NCI-H510A (cell line): ENCODE measurements around the gene PC.

Experiments used
- DNase-seq: peaks from one replicate; lab custom pipeline; 2025; lab: John Stamatoyannopoulos, UW

The PC gene

DNA sequence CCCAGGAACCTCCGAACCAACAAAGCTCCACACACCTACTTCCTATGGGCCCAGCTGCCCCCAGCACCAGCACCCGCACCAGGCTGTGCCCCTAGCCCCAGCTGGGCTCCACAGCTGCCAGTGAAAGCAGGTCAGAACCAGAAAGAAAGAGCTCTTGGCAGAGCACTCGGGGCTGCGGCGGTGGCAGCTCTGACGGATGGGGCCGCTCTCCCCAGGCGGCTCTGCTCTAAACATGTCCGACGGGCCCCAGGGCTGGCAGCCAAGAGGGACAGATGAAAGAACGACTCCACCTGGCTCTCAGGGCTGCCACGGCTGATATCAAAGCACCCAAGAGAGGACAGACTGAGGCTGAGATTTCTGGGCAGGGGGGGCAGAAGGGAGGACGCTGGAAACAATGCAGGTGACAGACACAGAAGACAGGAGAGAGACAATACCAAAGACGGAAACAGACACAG, 75.6 kb downstream of the PC start:
- DNase-seq: peak; percentile 76

DNA sequence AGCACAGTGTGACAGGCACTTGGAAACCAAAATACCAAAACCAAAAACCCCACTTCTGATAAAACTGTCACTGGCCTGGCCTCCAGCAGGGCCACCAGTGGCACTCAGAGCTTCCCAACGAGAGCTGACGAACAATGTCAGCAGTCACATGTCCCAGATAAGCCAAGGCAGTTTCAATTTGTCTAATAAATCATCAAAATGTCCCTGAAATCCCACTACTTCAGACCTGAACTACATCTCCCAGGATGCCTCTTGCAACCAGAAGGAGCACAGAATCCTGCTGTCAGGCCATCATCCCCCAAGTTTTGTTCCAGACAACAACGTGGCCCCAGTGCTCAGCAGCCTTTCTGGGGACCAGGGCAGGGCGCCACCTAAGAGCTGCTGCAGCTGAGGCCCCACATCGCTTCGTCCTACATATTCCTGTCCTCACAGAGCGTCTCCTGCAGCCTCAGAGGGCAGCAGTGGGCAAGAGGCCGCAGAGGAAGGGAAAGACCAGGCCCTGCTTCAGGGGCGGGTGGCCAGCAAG, 76.2 kb downstream of the PC start:
- DNase-seq: no peak

DNA sequence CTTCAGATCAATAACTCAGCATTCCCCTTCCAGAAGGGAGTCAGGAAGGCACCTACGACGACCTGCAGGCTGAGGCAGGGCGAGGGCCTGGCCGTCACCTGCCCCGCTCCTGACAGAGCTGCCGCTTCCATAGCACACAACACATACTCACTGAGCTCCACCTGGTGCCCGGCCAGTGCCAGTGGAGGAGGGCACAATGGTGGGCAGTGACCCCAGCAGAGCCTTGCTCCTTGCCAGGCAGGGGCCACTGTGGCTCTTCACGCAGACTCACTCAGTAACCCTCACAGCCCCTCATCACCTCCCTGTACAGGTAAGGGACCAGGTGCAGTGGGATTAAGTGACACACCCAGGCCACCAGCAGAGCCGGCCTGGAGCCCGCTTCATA, 76.7 kb downstream of the PC start:
- DNase-seq: peak; percentile 59

DNA sequence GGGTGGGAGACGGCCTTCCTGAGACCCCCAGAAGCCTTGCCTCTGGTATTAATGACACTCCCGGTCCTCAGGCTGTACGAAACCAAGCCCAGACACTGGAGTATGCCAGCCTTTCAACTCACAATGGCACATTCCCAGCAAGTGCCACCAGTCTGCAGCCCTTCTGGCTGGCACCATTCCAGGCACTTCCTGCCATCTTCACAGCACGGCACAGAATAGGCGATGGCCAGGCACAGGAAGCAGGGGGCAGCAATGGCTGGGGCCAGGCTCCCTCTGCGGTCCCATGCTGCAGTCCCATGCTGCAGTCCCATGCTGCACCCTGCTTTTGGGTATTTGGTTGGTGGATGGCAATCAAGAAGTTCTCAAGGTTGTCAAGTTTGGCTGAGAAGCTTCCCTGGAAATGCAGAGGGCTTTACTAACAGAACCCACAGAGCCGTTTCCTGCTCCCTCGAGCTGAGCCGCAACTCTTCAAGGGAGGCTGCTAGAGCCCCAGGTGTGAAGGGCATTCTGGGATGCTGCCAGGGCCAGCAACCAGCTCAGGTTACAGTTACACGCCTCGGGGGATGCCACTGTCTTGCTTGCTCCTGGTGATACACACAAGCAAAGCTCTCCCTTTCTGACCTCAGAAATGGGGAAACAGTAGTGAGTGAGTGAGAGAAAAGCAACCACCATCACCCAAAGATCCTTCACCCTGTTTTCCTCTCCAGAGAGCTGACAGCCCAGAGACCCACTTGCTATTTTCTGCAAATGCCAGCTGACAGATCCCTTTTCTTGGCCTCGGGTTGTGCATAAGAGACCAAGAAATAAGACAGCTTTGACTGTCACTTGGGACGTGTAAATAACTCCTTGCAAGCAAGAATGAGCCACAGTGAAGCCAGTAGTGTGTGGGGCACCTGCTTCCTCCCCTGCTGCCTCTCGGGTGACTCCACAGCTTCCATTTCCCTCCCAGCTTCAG, 77.4 kb downstream of the PC start:
- peak; percentile 87 for DNase-seq

DNA sequence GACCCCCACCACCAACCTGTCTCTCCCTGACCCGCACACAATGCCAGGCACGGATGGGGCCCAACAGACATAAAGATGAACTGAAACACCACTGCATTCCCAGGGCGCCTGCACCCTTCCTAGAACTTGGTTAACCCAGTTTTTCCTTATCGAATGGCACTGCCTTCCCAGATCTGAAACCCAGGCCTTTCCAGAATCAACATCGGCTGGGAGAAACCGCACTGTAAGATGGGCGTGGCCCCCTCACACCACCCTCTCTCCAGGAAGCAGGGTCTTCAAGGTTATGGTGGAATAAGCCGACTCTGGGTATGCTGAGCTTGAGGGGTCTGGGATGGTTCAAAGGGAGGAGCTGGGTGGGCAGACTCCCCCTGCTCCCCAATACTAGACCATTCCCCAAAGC, 78.2 kb downstream of the PC start:
- DNase-seq: no peak

DNA sequence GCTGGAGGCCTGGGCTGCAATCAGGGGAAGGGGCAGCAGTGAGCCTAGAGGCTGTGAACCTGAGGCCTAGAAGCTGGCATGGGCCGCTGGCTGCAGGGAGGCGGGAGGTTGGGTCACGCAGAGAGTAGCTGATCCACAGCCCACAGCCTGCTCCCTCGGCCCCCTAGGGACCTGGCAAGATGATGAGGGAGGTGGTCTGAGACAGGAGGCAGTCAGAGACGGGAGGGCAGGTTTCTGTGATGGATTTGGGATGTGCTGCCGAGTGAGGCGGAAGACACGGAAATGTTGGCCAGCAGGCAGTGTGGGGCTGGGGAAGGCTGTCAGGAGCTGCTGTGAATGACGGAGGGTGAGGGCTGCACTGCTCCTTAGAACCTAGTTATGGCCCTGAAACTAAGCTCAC, 78.6 kb downstream of the PC start:
- DNase-seq: no peak

DNA sequence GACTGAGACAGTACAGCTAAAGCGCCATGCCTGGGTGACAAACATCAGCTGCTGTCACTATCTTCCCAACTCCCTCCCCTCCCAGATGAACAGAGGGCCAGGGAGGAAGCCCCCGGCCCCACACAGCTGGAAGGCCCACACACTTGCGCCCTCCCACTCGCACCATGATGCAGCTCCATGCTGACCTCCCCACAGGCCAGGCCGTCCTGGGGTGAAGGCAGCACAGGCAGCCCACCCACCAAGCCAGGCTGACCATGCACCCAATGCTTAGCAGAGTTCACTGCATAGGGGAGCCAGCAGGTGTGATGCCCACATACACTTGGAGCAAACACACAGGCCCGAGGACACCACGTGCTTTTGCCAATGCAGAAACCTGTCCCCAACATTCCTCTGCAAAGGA, 79.2 kb downstream of the PC start:
- DNase-seq: no peak

DNA sequence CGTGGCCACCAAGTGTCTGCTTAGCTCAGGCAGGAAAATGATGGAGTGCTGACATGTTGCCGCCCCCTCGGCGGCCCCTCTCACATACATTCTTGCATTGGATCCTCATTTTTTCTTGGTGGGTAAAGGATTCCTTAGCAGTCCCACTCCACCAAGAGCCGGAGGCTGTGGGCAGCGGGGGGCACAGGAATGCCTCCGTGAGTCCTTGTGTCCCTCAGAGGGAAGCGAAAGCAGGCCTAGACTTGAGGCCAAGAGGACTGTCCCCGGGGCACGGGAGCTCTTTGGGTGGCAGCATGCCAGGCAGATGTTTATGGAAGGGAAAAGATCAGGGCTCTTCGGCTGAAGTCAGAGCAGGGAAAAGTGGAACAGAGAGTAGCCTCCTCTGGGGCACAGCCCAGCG, 79.7 kb downstream of the PC start:
- no peak for DNase-seq

DNA sequence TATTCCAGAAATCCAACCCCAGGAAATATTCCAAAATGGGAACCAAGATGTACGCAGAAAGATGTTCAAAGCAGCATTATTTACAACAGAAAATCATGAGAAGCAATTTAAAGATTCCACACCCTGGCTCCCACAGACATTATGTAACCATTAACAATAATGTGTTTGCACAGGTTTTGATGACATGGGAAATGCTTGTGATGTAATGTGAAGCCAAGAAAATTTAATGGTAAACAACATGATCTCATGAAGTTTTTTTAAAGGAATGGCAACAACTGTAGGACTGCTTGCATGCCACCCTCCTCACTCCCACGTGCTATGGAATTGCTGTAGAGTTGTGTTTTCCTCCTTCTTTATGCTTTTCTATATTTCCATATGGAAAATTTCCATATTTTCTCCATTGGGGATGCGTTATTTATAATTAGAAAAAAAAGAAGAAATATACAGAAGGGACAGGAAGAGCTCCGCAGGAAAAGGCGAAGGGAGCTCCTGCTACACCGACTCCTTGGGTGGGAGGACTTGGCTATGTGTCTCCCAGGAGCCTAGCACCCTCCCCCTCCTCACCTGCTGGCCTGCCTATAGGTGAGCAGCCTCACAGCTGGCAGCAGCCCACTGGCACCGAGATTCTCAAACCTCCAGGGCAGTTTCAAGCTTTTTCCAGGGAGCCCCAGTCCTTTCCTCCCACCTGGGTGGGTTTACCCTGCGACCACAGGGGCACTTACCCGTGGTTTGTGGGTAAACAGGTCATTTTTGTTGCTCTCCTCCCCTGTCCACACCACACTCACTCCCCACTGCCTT, 80.4 kb downstream of the PC start:
- DNase-seq: no peak

DNA sequence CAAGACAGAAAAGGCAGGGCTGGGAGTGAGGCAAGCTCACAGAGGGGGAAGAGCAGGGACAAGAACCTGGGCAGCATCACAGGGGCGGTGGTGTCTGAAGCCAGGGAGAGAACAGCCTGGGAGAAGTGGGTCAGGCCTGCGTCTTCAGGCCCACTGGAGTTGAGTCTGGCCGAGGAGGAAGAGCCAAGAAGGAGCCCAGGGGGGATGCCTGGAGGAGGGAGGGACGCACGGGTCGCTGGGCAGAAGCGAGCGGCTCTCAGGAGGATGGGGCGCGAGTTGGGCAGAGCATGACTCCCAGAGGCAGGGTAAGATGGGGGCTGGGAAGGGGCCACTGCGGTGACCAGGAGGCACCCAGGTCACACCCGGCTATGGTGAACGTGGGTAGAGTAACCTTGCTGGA, 82.8 kb downstream of the PC start:
- DNase-seq: no peak

DNA sequence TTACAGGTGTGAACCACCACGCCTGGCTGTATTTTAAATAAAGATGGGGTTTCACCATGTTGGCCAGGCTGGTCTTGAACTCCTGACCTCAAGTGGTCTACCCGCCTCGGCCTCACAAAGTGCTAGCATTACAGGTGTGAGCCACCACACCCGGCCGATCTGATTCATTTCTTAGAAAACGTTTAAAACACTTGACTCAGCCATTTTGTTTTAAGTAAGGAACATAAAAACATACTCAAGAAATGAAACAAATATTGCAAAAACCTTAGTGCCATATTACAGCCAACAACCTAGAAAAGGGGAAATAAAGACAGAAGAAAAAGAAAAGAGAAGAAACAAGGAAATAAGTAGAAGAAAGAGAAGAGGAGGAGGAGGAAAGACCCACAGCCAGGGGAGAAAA, 84.0 kb downstream of the PC start:
- no peak for DNase-seq

DNA sequence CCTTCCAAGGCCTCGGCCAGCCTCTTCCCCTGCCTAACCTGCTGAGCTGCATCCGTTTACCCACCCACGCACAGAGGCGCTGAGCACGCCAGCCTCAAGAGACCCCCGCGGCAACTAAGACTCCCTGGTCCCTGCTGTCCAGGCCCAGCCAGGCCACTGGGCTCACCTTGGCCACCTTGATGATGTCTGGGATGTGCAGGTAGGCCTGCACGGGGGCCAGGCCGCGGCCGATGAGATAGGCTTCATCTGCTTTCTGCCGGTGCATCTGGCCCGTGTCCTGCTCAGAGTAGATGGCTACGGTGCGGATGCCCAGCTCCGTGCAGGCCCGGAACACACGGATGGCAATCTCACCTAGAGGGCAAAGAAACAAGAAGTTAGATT, 86.7 kb downstream of the PC start:
- DNase-seq: no peak

DNA sequence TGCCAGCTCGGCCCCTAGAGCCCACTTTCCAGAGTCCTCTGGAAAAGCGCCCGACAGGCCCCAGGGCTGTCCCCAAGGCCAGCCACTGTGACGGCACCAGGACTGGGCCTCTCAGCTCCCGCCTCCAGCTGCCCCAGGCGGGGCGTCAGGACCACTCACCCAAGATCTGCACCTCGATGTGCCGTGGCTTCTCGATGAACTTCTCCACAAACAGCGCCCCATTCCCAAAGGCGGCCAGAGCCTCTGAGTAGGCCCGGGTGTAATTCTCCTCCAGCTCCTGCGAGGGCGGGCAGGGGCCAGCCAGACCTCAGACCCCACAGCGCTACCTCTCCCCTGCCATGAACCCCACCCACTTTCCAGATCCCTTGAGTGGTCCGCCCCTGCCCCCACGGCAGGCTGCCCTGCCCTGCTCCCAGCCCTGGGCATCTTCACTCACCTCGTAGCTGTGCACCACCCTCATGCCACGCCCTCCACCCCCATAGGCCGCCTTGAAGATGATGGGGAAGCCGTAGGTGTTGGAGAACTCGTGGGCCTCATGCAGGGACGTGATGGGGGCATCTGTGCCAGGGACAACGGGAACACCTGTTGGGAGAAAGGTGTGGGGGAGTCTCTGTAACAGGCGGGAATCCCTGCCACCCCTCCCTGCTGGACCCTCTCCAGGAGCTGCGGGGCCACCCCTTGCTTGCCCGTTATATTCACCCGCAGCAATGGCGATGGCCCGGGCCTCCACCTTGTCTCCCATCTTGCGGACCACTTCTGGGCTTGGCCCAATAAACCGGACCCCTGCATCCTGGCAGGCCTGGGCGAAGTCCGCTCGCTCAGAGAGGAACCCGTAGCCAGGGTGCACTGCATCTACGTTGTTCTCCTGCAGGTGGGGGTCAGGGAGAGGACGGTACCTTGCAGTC, 87.3 kb downstream of the PC start:
- no peak for DNase-seq

DNA sequence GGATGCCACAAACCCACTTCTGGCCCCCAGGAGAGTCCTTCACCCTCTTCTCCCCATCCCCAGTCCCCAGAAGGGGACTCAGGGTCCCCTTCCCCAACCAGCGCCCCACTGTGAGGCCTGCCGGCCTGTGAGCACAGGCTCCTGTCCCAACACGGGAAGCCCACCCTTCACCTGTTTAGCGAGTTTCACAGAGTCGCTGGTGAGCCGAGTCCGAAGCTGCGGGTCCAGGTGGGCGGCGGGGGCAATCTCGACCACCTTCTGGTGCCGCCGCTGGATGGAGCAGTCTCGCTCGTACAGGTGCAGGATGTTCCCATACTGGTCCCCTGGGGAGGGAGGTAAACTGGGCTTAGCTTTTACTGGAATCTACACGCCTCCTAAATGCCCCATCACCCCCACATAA, 88.1 kb downstream of the PC start:
- no peak for DNase-seq

DNA sequence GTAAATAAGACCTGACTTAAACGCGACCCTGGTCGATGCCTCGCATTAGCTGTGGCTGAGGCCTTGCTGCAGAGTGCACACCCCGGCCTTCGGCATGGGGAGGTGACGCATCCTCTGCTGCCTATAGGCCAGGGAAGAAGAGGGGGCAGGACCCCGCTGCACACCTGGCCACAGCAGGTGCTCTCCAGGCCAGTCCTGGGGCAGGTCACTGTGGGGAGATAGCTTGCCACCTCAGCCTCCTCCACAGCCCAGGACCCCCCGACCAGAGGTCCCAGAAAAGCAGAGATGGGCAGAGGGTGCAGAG, 88.7 kb downstream of the PC start:
- no peak for DNase-seq

DNA sequence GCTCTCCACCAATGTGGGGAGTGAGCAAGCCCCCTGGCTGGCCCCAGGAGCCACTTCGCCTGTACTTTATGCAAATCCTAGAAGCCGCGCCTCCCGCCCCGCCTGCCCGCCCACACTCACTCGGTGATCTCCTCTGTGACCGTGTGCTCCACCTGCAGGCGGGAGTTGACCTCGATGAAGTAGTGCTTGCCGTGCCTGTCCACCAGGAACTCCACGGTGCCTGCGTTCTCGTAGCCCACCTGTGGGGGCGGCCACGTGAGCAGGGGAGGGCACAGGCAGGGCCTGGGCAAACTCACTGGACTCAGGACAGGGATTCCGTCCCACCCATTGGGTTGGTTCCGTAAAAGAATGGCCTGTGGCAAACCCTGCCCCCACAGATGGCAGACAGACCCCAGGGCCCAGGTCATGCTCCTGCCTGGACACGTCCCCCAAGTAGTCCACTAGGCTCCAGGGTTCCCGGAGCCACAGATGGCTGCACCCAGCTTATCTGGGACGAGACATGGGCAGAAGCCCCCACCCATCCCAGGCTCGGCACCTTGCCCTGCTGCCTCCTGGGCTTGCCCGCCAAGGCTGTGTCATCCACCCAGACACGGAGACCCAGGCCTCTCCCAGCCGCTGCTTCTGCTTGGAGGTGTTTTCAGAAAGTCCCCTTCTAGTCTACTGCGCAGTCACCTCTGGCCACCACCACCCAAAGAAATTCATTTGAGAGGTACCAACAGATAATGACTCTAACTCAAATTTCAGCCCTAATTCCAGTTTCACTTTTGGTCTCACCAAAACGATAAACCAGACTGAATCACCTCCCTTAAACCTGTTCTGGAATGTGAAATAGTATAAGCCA, 89.2 kb downstream of the PC start:
- DNase-seq: peak; percentile 35

DNA sequence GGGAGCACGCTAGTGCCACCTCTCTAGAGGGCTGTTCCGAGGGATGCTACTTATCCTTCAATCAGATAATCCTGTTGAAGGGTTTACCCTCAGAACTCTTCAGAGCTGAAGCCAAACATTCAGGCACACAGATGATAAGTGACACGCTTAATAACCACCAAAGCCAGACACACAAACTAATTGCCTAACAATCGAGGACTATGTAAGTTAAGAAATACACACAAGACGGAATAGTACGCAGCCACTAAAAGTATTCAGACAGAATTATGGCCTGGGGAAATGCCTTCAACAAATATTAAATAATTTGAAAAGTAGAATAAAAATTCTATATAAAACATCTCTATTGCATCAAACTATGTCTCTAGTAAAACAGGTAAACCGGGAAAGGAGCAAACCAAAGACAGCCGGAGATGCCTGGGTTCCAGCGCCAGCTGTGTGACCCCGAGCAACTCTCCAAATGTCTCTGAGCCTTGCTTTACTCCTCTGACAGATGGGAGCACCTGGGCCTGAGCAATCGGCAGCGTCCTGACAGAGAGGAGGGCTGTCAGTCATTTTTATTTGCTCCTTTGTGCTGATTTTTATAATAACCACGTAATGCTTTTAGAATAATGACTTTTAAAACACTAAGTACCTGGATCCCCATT, 90.0 kb downstream of the PC start:
- no peak for DNase-seq

DNA sequence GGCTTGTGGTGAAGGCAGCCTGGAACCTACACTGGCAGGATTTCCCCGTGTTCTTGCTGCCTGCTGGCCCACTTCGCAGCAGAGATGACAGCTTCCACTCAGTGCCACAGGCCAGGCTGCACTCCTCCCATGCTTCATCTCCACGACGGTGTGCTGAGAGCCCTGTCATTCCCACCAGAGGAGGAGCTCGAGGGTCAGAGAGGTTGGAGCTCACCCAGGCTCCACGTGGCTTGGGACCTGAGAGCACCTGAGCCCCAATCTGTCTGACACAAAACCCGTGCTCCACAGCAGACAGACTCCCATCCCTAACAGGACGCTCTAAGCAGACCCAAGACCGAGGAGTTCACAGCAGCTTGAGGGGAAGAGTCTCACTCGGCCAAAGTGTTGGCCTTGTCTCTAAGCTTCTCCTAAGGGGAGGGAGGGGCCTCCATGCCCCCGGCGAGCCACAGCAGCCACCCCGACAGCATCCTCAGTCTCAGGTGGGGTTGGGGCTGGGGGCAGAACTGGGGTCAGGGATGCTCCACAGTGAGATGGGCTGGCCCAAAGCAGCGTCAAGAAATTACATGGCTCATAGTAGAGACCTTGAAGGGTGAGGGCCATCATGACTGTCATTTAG, 90.7 kb downstream of the PC start:
- no peak for DNase-seq

DNA sequence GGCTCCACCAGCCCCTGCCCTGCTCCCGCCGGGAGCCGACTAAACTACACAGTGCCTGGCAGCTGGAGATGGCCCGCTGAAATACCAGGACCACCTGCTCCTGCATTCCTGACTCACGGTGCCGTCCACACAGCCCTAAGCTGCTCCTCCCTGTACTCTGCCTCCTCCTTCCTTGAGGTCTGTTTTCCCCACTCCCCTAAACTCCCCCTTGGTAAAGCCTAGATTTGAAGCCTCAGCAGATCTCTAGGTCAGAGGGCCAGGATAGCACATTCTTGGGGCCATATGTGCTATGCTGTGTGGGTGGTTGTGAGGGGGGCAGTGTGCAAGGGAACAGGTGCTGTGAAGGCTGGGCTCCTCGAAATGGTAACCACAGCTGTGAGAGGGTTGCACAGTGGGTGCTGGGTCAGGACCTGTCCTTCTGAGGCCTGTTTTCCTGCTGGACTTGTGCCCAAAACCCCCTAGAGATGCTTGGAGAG, 91.6 kb downstream of the PC start:
- DNase-seq: no peak

DNA sequence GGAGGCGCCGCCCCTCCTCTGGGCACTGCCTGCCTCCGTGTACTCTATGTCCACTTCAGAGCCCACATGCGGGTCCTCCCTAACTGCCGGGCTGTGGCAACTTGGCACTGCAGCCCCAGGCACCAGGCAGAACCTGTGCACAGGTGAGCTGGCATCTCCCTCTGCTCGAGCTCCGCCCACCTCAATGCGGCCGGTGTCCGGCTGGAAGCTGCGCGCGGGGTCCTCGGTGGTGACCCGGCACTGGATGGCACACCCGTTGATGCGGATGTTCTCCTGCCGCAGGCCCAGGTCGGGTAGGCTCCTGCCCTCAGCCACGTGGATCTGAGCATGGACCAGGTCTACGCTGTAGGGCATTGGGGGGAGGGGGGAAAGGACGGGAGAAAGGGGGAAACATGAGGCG, 92.2 kb downstream of the PC start:
- DNase-seq: no peak
